GM12878 (cell line): ENCODE data around the gene SLC26A11. TPM values are rescaled to one million over a fixed set of nuclear protein-coding genes. Genes with fewer than 3 reads are reported as not detected.

Experiments used
- ATAC-seq: fragments of 200-7000 bp; cut with Tn5 transposase; 3 replicates; pipeline ENCODE4 v1.9.1; 2020; ENCODE audit warnings: mild to moderate bottlenecking, moderate library complexity
- BruUV-seq: library from RNA; stranded (reverse); fragments of 400-500 nt; replicated peaks from 2 replicates; lab custom pipeline; 2021; lab: Mats Ljungman, UMichigan
- CTCF ChIA-PET: fragments of 300-600 bp; sonication (Branson Sonifier 250); formaldehyde crosslinking; extraction: SDS; loops from one replicate; lab custom pipeline; 2021; ENCODE audit warnings: inconsistent platforms; lab: Yijun Ruan, JAX
- POLR2A ChIA-PET: fragments of 350-600 bp; formaldehyde crosslinking; extraction: SDS; loops from one replicate; lab custom pipeline; 2021; ENCODE audit warnings: inconsistent platforms; lab: Charles Lee
- RAD21 ChIA-PET: fragments of 300-600 bp; sonication (Branson Sonifier 250); formaldehyde crosslinking; loops from one replicate; lab custom pipeline; 2023; ENCODE audit warnings: antibody characterized with exemption; ENCODE audit not compliant: unreplicated experiment; lab: Charles Lee
- SMC1A ChIA-PET: fragments of 300-600 bp; sonication (Branson Sonifier 250); formaldehyde crosslinking; loops from one replicate; lab custom pipeline; 2023; ENCODE audit not compliant: unreplicated experiment, uncharacterized antibody; lab: Charles Lee
- DNase-seq: peaks from one replicate; pipeline ENCODE4 v3.0.0-alpha.2; 2011; ENCODE audit warnings: low read depth, low spot score
- FAIRE-seq: peaks from 3 replicates; lab custom pipeline; 2011; peaks lifted over from hg19 to GRCh38; lab: Jason Lieb, UNC
- H2AFZ ChIP-seq: 2 replicates; pipeline ENCODE4 v1.6.0; 2011; ENCODE audit warnings: low read depth, low read length, control low read depth; ENCODE audit not compliant: control insufficient read depth
- H3K27ac ChIP-seq: 2 replicates; pipeline ENCODE4 v1.5.1; 2011; ENCODE audit warnings: control low read depth; ENCODE audit not compliant: control insufficient read depth, insufficient read depth
- H3K27me3 ChIP-seq, 2 experiments: replicated peaks in 1 of 2; 2 replicates each; pipeline versions ENCODE4 v1.6.0 to v1.6.1; 2011; ENCODE audit warnings: low read length in 1 of 2; ENCODE audit not compliant: control insufficient read depth in 2 of 2, insufficient read depth in 2 of 2
- H3K36me3 ChIP-seq, 2 experiments: 2 replicates each; pipeline ENCODE4 v1.5.1; 2011; ENCODE audit warnings: low read length in 1 of 2; ENCODE audit not compliant: control insufficient read depth in 2 of 2, insufficient read depth in 2 of 2
- H3K4me1 ChIP-seq: 2 replicates; pipeline ENCODE4 v1.6.1; 2011; ENCODE audit warnings: mild to moderate bottlenecking, low read length, moderate library complexity, mixed read lengths; ENCODE audit not compliant: control insufficient read depth, insufficient read depth
- H3K4me2 ChIP-seq: 2 replicates; pipeline ENCODE4 v1.6.0; 2011; ENCODE audit warnings: control low read depth; ENCODE audit not compliant: control insufficient read depth, insufficient read depth
- H3K4me3 ChIP-seq: fragments of 200-600 bp; sonication (generic); 2 replicates; pipeline ENCODE4 v1.5.1; 2016
- H3K79me2 ChIP-seq: 2 replicates; pipeline ENCODE4 v1.6.0; 2011; ENCODE audit warnings: low read length; ENCODE audit not compliant: control insufficient read depth, insufficient read depth
- H3K9ac ChIP-seq: 2 replicates; pipeline ENCODE4 v1.8.0; 2011; ENCODE audit warnings: low read length, control low read depth, mixed read lengths; ENCODE audit not compliant: control insufficient read depth, insufficient read depth
- H3K9me3 ChIP-seq: replicated peaks from 3 replicates; pipeline ENCODE4 v1.5.1; 2011; ENCODE audit warnings: mild to moderate bottlenecking, low read length; ENCODE audit not compliant: control insufficient read depth, insufficient read depth
- H4K20me1 ChIP-seq: 2 replicates; pipeline ENCODE4 v1.6.0; 2011; ENCODE audit not compliant: control insufficient read depth, insufficient read depth
- BCL11A ChIP-seq: IDR thresholded peaks from 2 replicates; pipeline ENCODE4 v1.6.1; 2011; ENCODE audit warnings: low read depth, low read length
- BCL3 ChIP-seq: IDR thresholded peaks from 2 replicates; pipeline ENCODE4 v1.6.1; 2011; ENCODE audit warnings: borderline replicate concordance, low read depth, mild to moderate bottlenecking, moderate library complexity, low read length; ENCODE audit not compliant: insufficient read depth, poor library complexity, severe bottlenecking
- CBX3 ChIP-seq: fragments of 200-600 bp; sonication (generic); IDR thresholded peaks from 2 replicates; pipeline ENCODE4 v1.6.1; 2016; ENCODE audit warnings: low read depth, borderline replicate concordance
- CHD1 ChIP-seq: IDR thresholded peaks from 2 replicates; pipeline ENCODE4 v1.6.1; 2012; ENCODE audit warnings: low read depth, low read length, improper control_type of control experiment
- CREB1 ChIP-seq: IDR thresholded peaks from 2 replicates; pipeline ENCODE4 v1.6.1; 2012; ENCODE audit warnings: low read depth, mild to moderate bottlenecking, inconsistent platforms
- IKZF2 ChIP-seq, 2 experiments: fragments of 450-650 bp; IDR thresholded peaks; 2 replicates each; pipeline ENCODE4 v1.6.1; 2017; ENCODE audit warnings: mild to moderate bottlenecking in 2 of 2, moderate library complexity in 2 of 2
- NFXL1 ChIP-seq: fragments of 450-650 bp; IDR thresholded peaks from 2 replicates; pipeline ENCODE4 v1.6.1; 2017; ENCODE audit warnings: antibody characterized with exemption, mild to moderate bottlenecking, borderline replicate concordance
- NR2C2 ChIP-seq: IDR thresholded peaks from 2 replicates; pipeline ENCODE4 v1.6.1; 2011; ENCODE audit warnings: borderline replicate concordance, low read depth; ENCODE audit not compliant: control insufficient read depth, insufficient read length
- NR2F1 ChIP-seq: fragments of 450-650 bp; conservative IDR thresholded peaks from 2 replicates; pipeline ENCODE4 v1.6.1; 2017; ENCODE audit warnings: mild to moderate bottlenecking
- NRF1 ChIP-seq: conservative IDR thresholded peaks from 2 replicates; pipeline ENCODE4 v1.6.1; 2011; ENCODE audit warnings: mild to moderate bottlenecking, low read depth, low read length, improper control_type of control experiment
- PAX5 ChIP-seq: IDR thresholded peaks from 2 replicates; pipeline ENCODE4 v1.6.1; 2011; ENCODE audit warnings: low read depth, low read length, borderline replicate concordance
- POLR2A ChIP-seq: IDR thresholded peaks from 2 replicates; pipeline ENCODE4 v1.6.1; 2011; ENCODE audit warnings: low read depth, mild to moderate bottlenecking, low read length
- RB1 ChIP-seq: fragments of 450-650 bp; formaldehyde crosslinking; IDR thresholded peaks from 2 replicates; pipeline ENCODE4 v1.6.1; 2017; ENCODE audit warnings: mild to moderate bottlenecking, borderline replicate concordance
- RELB ChIP-seq: fragments of 450-650 bp; IDR thresholded peaks from 2 replicates; pipeline ENCODE4 v1.6.1; 2017; ENCODE audit warnings: low read depth, mild to moderate bottlenecking, moderate library complexity
- SMC3 ChIP-seq: IDR thresholded peaks from 2 replicates; pipeline ENCODE4 v1.6.1; 2011; ENCODE audit warnings: low read length, improper control_type of control experiment, borderline replicate concordance
- SUPT20H ChIP-seq: IDR thresholded peaks from 2 replicates; pipeline ENCODE4 v1.6.1; 2011; ENCODE audit warnings: low read depth, mild to moderate bottlenecking, low read length, moderate library complexity, borderline replicate concordance; ENCODE audit not compliant: control insufficient read depth
- TARDBP ChIP-seq: IDR thresholded peaks from 2 replicates; pipeline ENCODE4 v1.6.1; 2016; ENCODE audit warnings: borderline replicate concordance
- TCF7 ChIP-seq: IDR thresholded peaks from 2 replicates; pipeline ENCODE4 v1.6.1; 2014; ENCODE audit warnings: antibody characterized with exemption, borderline replicate concordance
- USF2 ChIP-seq: IDR thresholded peaks from 2 replicates; pipeline ENCODE4 v1.6.1; 2011; ENCODE audit warnings: low read depth, low read length, improper control_type of control experiment, borderline replicate concordance
- ZNF207 ChIP-seq: fragments of 450-650 bp; IDR thresholded peaks from 2 replicates; pipeline ENCODE4 v1.6.1; 2014; ENCODE audit warnings: antibody characterized with exemption, mild to moderate bottlenecking, borderline replicate concordance
- WGBS: methylation state at CpG from one replicate; pipeline ENCODE4 v1.1.6; 2016; ENCODE audit warnings: low lambda C conversion rate; ENCODE audit not compliant: insufficient replicate concordance, insufficient coverage; ENCODE audit errors: missing lambda C conversion rate; 5-methylcytosine and 5-hydroxymethylcytosine counted together
- in situ Hi-C: fragments of 300-500 bp; cut with MboI; formaldehyde crosslinking; loops from 9 replicates; pipeline ENCODE4 v1.14.3; 2018; ENCODE audit warnings: mixed read lengths
- intact Hi-C: fragments of 100-400 bp; cut with micrococcal nuclease; formaldehyde crosslinking; loops from one replicate; pipeline ENCODE4 v1.14.2; 2022; ENCODE audit not compliant: unreplicated experiment
- polyA plus RNA-seq, 11 experiments: library from polyadenylated mRNA; depleted of rRNA in 4 of 11; unstranded in 6 of 11; stranded (reverse) in 5 of 11; fragments of >200 nt; fragmentation: Nextera tagmentation in 4 of 11; fragmentation: Illumina TruSeq in 1 of 11; extraction: Ambion mirVana in 4 of 11; extraction: Trizol in 1 of 11; gene quantifications; 1 replicate in 1 of 11; 2 replicates in 10 of 11; pipeline versions ENCODE4 v1.2.1 to v1.2.3, GENCODE V29; 2011 to 2016; ENCODE audit warnings: inconsistent platforms in 2 of 11, missing spikeins in 2 of 11, low read depth in 1 of 11
- total RNA-seq, 4 experiments: library from RNA; depleted of rRNA in 3 of 4; stranded (reverse); fragments of >200 nt in 3 of 4; fragmentation: Illumina TruSeq in 1 of 4; extraction: Trizol in 1 of 4; gene quantifications; 2 replicates each; pipeline versions ENCODE4 v1.2.1 to v1.2.3, GENCODE V29; 2013 to 2021

Gene SLC26A11
- total and polyA plus RNA-seq, 10 of the 15 experiments (the other 5 are each of a cell fraction or from before 2014, with no cell fraction given): 0.05 to 4.1 (median 1.2) TPM; not detected in 1

- TF ChIP-seq RELB (no peak), USF2 (no peak), NRF1 (no peak), IKZF2 (IDR thresholded peaks at IDR 0.05) (no peak), NR2F1 (no peak), SUPT20H (no peak), TARDBP (no peak)
Measured at GRCh38 chr17:80189611-80190010, 30.6 kb upstream of the SLC26A11 start (continued).

- DNase-seq (no peak), FAIRE-seq (no peak), ATAC-seq (no peak)
- Histone ChIP-seq H3K9ac (no peak overlapping the region), H3K27ac (no peak overlapping the region), H3K9me3 (peaks cover 2% of the 10 kb centered on the region; the same call in 1 of the 3 replicates), H2AFZ (no peak overlapping the region), H3K4me3 (no peak overlapping the region), H4K20me1 (no peaks in the 10 kb centered on the region), H3K36me3 (no peaks in the 10 kb centered on the region), H3K4me1 (no peaks in the 10 kb centered on the region), H3K27me3 (no peaks in the 10 kb centered on the region; a peak in 1 of 4 replicates), H3K4me2 (no peak overlapping the region), H3K79me2 (no peaks in the 10 kb centered on the region)
- SMC1A ChIA-PET: no interaction called here
- POLR2A ChIA-PET: no interaction called here
- CTCF ChIA-PET: interaction anchor here (0.6 kb wide), 1 partner anchor 238 kb away, joined by 4 read pairs; no protein-coding TSS in a partner anchor
- WGBS: 58% methylated on average over 10 of the region's 10 CpGs
- RAD21 ChIA-PET: no interaction called here
- in situ Hi-C loops: no loop called here
- intact Hi-C loops: loop anchor here (10.0 kb wide), 2 partner anchors 144 to 174 kb away; no protein-coding TSS in a partner anchor
- no TSS peak for BruUV-seq
- TF ChIP-seq CBX3: no peak
- no peak for TF ChIP-seq CHD1
- TF ChIP-seq NFXL1: no peak
- TF ChIP-seq PAX5: no peak
- TF ChIP-seq RB1: no peak
- no peak for TF ChIP-seq ZNF207
- no peak for TF ChIP-seq BCL11A
- no peak for TF ChIP-seq BCL3
- no peak for TF ChIP-seq NR2C2
- no peak for TF ChIP-seq POLR2A
- no peak for TF ChIP-seq TCF7
- no peak for TF ChIP-seq TARDBP
- TF ChIP-seq SMC3: no peak
- TF ChIP-seq CREB1: no peak
Measured at GRCh38 chr17:80190716-80191115, 29.5 kb upstream of the SLC26A11 start.
